ENCODE measurements around the gene C20orf173.
A peak's percentile ranks its signal among the peaks of the same experiment; 100 is the strongest.

The C20orf173 gene

DNA sequence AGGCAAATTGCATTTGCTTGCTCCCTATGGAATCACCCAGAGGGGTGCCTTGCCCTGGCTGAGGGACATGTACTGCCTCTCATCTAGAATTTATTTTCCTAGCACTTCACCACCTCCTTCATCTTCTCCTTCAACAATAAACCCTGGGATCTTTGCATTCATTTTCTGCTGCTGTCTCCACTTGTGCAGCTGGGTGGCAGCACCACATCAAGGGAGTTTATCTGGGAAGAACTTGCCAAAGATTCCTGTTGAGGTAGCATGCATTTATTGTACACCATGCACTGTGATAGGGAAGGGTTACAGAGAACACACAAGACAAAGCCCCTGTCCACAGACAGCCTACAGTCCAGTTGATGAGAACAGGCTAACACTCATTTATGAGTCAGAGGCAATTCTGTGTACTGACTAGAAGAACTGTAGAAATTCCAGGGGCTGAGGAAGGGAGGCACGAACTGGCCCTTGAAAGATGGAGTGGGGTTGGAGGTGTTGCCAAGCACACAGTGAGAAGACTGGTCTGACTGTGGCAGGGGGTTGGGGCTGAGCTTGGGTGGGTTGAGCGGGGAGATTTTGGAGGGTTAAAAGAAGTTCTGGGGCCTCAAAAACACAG, 17.5 kb downstream of the C20orf173 start:
- H3K4me1 ChIP-seq (ENCODE audit: insufficient read depth, low read length): no peaks in the 10 kb centered on the region
- ATAC-seq (ENCODE audit: insufficient read depth, low read depth): peak; percentile 49; the same call in 2 of the 3 replicates
- H3K36me3 ChIP-seq (ENCODE audit: insufficient read depth, low read length): peaks cover 64% of the 10 kb centered on the region
- H3K27me3 ChIP-seq (ENCODE audit: insufficient read depth, low read length, poor library complexity): no peaks in the 10 kb centered on the region
- H4K20me1 ChIP-seq (ENCODE audit: insufficient read depth, low read length): no peaks in the 10 kb centered on the region
- no peak overlapping the region for H2AFZ ChIP-seq (ENCODE audit: low read depth, low read length)
- H3K79me2 ChIP-seq (ENCODE audit: insufficient read depth, low read length): no peaks in the 10 kb centered on the region
- no peak overlapping the region for H3K27ac ChIP-seq (ENCODE audit: low read length)
- peak; percentile 42 for DNase-seq
- H3K4me3 ChIP-seq (ENCODE audit: low read depth in 1 of 2, low read length in 2 of 2): no peak overlapping the region
- TF ChIP-seq EZH2 (IDR thresholded peaks at IDR 0.05; ENCODE audit: borderline replicate concordance, low read depth, low read length, severe bottlenecking): no peak
- TF ChIP-seq, protein P1, sequence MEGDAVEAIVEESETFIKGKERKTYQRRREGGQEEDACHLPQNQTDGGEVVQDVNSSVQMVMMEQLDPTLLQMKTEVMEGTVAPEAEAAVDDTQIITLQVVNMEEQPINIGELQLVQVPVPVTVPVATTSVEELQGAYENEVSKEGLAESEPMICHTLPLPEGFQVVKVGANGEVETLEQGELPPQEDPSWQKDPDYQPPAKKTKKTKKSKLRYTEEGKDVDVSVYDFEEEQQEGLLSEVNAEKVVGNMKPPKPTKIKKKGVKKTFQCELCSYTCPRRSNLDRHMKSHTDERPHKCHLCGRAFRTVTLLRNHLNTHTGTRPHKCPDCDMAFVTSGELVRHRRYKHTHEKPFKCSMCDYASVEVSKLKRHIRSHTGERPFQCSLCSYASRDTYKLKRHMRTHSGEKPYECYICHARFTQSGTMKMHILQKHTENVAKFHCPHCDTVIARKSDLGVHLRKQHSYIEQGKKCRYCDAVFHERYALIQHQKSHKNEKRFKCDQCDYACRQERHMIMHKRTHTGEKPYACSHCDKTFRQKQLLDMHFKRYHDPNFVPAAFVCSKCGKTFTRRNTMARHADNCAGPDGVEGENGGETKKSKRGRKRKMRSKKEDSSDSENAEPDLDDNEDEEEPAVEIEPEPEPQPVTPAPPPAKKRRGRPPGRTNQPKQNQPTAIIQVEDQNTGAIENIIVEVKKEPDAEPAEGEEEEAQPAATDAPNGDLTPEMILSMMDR (IDR thresholded peaks at IDR 0.05; ENCODE audit: borderline replicate concordance, extremely low read depth, low read length, poor library complexity, severe bottlenecking): peak; percentile 81
- H3K9me3 ChIP-seq (ENCODE audit: insufficient read depth, low read length, severe bottlenecking): no peaks in the 10 kb centered on the region
- H3K9ac ChIP-seq (ENCODE audit: low read depth, low read length): no peak overlapping the region
- H3K4me2 ChIP-seq (ENCODE audit: insufficient read depth, low read length): no peak overlapping the region

DNA sequence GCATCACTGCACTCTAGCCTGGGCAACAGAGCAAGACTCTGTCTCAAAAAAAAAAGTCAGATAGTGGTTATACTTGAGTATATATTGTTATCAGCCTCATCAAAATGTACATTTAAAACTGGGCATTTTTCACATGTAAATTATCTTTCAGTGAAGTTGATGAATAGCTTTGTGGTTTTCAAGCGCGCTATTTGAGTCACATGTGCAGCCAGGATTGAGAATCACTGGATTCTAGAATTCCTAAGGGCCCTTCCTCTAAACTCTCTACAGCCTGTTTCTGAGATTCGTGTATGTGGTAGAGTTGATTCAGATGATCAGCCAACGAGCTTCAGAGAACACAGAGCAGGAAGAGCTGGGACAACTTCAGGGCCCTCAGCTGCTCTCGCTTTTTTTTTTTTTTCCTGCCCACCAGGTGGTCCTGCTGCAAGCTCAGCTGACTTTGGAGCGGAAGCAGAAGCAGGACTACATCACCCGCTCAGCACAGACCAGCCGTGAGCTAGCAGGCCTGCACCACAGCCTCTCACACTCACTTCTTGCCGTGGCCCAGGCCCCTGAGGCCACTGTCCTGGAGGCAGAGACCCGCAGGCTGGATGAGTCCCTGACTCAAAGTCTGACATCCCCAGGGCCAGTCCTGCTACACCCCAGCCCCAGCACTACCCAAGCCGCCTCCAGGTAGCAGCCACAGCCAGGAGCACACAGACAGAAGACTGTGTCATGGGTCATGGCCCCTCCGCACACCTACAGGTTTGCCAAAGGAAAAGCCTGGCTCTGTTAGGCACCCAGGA, 18.3 kb downstream of the C20orf173 start:
- Histone ChIP-seq H3K9ac (ENCODE audit: low read depth, low read length) (no peak overlapping the region), H3K9me3 (ENCODE audit: insufficient read depth, low read length, severe bottlenecking) (no peaks in the 10 kb centered on the region), H4K20me1 (ENCODE audit: insufficient read depth, low read length) (no peaks in the 10 kb centered on the region), H3K27ac (ENCODE audit: low read length) (no peak overlapping the region), H3K4me3 (ENCODE audit: low read depth in 1 of 2, low read length in 2 of 2) (no peak overlapping the region), H3K79me2 (ENCODE audit: insufficient read depth, low read length) (no peaks in the 10 kb centered on the region), H3K4me2 (ENCODE audit: insufficient read depth, low read length) (no peak overlapping the region), H3K4me1 (ENCODE audit: insufficient read depth, low read length) (no peaks in the 10 kb centered on the region), H3K36me3 (ENCODE audit: insufficient read depth, low read length) (peaks cover 71% of the 10 kb centered on the region), H3K27me3 (ENCODE audit: insufficient read depth, low read length, poor library complexity) (no peaks in the 10 kb centered on the region), H2AFZ (ENCODE audit: low read depth, low read length) (no peak overlapping the region)
- ATAC-seq (ENCODE audit: insufficient read depth, low read depth): no peak
- TF ChIP-seq, protein P1 (IDR thresholded peaks at IDR 0.05; ENCODE audit: borderline replicate concordance, extremely low read depth, low read length, poor library complexity, severe bottlenecking): no peak
- TF ChIP-seq EZH2 (IDR thresholded peaks at IDR 0.05; ENCODE audit: borderline replicate concordance, low read depth, low read length, severe bottlenecking): no peak
- DNase-seq: no peak

DNA sequence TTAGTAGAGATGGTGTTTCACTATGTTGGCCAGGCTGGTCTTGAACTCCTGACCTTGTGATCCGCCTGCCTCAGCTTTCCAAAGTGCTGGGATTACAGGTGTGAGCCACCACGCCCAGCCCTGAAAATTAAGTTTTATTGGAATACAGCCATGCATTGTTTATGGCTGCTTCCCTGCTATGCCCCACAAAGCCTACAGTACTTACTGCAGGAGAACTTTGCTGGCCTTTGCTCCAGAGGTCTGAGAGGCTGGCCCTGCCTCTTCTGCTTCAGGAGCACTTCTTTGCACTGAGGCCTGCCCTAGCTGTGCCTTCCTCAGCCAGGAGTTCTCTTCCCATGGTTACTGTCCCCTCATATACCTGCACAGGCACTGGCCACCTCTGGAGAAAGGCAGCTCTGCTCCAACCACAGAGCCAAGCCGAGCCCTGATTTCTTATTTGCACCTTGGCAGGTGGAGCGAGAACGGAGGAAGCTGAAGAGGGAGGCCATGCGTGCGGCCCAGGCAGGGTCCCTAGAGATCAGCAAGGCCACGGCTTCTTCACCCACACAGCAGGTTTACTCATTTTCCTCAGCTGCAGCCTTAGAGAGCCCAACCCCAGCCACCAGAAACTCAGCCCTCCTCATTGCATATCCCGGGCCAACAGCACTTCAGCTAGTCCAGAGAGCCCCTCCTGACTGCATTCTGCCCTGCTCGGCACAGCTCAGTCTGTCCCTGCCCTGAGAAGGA, 20.8 kb downstream of the C20orf173 start:
- H3K4me1 ChIP-seq (ENCODE audit: insufficient read depth, low read length): no peaks in the 10 kb centered on the region
- TF ChIP-seq, protein P1 (IDR thresholded peaks at IDR 0.05; ENCODE audit: borderline replicate concordance, extremely low read depth, low read length, poor library complexity, severe bottlenecking): no peak
- no peak for TF ChIP-seq EZH2 (IDR thresholded peaks at IDR 0.05; ENCODE audit: borderline replicate concordance, low read depth, low read length, severe bottlenecking)
- H3K36me3 ChIP-seq (ENCODE audit: insufficient read depth, low read length): peaks cover 88% of the 10 kb centered on the region
- no peaks in the 10 kb centered on the region for H3K27me3 ChIP-seq (ENCODE audit: insufficient read depth, low read length, poor library complexity)
- no peak overlapping the region for H3K27ac ChIP-seq (ENCODE audit: low read length)
- no peak overlapping the region for H3K4me2 ChIP-seq (ENCODE audit: insufficient read depth, low read length)
- no peaks in the 10 kb centered on the region for H3K79me2 ChIP-seq (ENCODE audit: insufficient read depth, low read length)
- DNase-seq: no peak
- 0 out of 2 replicates have a peak, but pooled peaks cover 4% of the 10 kb centered on the region for H4K20me1 ChIP-seq (ENCODE audit: insufficient read depth, low read length)
- H3K4me3 ChIP-seq (ENCODE audit: low read depth in 1 of 2, low read length in 2 of 2): no peak overlapping the region
- no peaks in the 10 kb centered on the region for H3K9me3 ChIP-seq (ENCODE audit: insufficient read depth, low read length, severe bottlenecking)
- ATAC-seq (ENCODE audit: insufficient read depth, low read depth): no peak
- H2AFZ ChIP-seq (ENCODE audit: low read depth, low read length): no peak overlapping the region
- no peak overlapping the region for H3K9ac ChIP-seq (ENCODE audit: low read depth, low read length)
